Esophagus squamous epithelium (tissue), 5 donors: ENCODE data around the gene LIN7A. TPM values are rescaled to one million over a fixed set of nuclear protein-coding genes. Genes with fewer than 3 reads are reported as not detected.

Source experiments
- DNase-seq: peaks from one replicate; lab custom pipeline; 2025; lab: John Stamatoyannopoulos, UW
- H3K27ac ChIP-seq, 4 donors: fragments of 200-600 bp; sonication (generic); one replicate each; pipeline ENCODE4 v1.5.1; 2016 to 2019; ENCODE audit warnings: mild to moderate bottlenecking in 1 of 4
- H3K27me3 ChIP-seq, 4 donors: fragments of 200-600 bp; sonication (generic); 1 replicate in 3 of 4; 2 replicates in 1 of 4; pipeline versions ENCODE4 v1.5.1 to v1.6.0; 2017 to 2021; ENCODE audit warnings: antibody characterized with exemption in 1 of 4
- H3K36me3 ChIP-seq, 3 donors: fragments of 200-600 bp; sonication (generic); one replicate each; pipeline ENCODE4 v1.5.1; 2016 to 2019
- H3K4me1 ChIP-seq, 3 donors: fragments of 200-600 bp; sonication (generic); one replicate each; pipeline ENCODE4 v1.5.1; 2017 to 2019
- H3K4me3 ChIP-seq, 4 donors: fragments of 200-600 bp; sonication (generic); 1 replicate in 3 of 4; 2 replicates in 1 of 4; pipeline ENCODE4 v1.5.1; 2016 to 2019; ENCODE audit warnings: mild to moderate bottlenecking in 2 of 4, moderate library complexity in 1 of 4
- H3K9me3 ChIP-seq, 3 donors: fragments of 200-600 bp; sonication (generic); one replicate each; pipeline ENCODE4 v1.5.1; 2016 to 2019
- CTCF ChIP-seq, 6 experiments: fragments of 450-650 bp in 4 of 6; fragments of 200-600 bp in 2 of 6; sonication (generic) in 2 of 6; IDR thresholded peaks; one replicate each; pipeline ENCODE4 v1.5.1; 2016 to 2019; ENCODE audit warnings: antibody characterized with exemption in 6 of 6, mild to moderate bottlenecking in 4 of 6, moderate library complexity in 4 of 6
- POLR2A ChIP-seq, 4 donors: fragments of 450-650 bp; IDR thresholded peaks; one replicate each; pipeline ENCODE4 v1.6.1; 2017; ENCODE audit warnings: antibody characterized with exemption in 4 of 4, mild to moderate bottlenecking in 4 of 4, moderate library complexity in 3 of 4
- whole genome bisulfite sequencing, 2 donors: methylation state at CpG; one replicate each; pipeline ENCODE4 v1.1.5; 2018; 5-methylcytosine and 5-hydroxymethylcytosine counted together
- intact Hi-C: fragments of 100-400 bp; cut with DNase I; formaldehyde crosslinking; loops from one replicate; pipeline ENCODE4 v1.15.0; 2022
- total RNA-seq, 4 donors: library from RNA; depleted of rRNA; stranded (reverse); fragments of >200 nt; gene quantifications; one replicate each; pipeline ENCODE4 v1.1.0, GENCODE V29; 2016
- donor health status: DM: yes; HTN: yes; CAD: no.

The LIN7A gene
- total RNA-seq, 4 donors from 2014 or later, result 0.49 to 2.7 (median 0.74) TPM

GRCh38 chr12:80909370-80909769, 28.4 kb downstream of the LIN7A start:
- intact Hi-C loops, result no loop called here
- Histone ChIP-seq H3K27me3 (no peaks in the 10 kb centered on the region), H3K4me1 (no peaks in the 10 kb centered on the region), H3K9me3 (no peaks in the 10 kb centered on the region), H3K36me3 (no peaks in the 10 kb centered on the region), H3K27ac (no peak overlapping the region), H3K4me3 (no peak overlapping the region)
- DNase-seq, result no peak
- TF ChIP-seq CTCF (IDR thresholded peaks at IDR 0.05), result no peak
- TF ChIP-seq POLR2A (IDR thresholded peaks at IDR 0.05), result no peak
- 82 to 84% methylated on average over 6 of the region's 6 CpGs for WGBS, 2 donors

GRCh38 chr12:80902711-80903110, 35.0 kb downstream of the LIN7A start:
- H3K9me3 ChIP-seq, result no peaks in the 10 kb centered on the region
- H3K4me1 ChIP-seq, result no peaks in the 10 kb centered on the region
- no peaks in the 10 kb centered on the region for H3K27me3 ChIP-seq
- no peak overlapping the region for H3K4me3 ChIP-seq
- H3K36me3 ChIP-seq, result no peaks in the 10 kb centered on the region
- no peak overlapping the region for H3K27ac ChIP-seq
- TF ChIP-seq CTCF (IDR thresholded peaks at IDR 0.05), result no peak
- TF ChIP-seq POLR2A (IDR thresholded peaks at IDR 0.05), result no peak
- DNase-seq, result no peak
- intact Hi-C loops, result no loop called here

DNA sequence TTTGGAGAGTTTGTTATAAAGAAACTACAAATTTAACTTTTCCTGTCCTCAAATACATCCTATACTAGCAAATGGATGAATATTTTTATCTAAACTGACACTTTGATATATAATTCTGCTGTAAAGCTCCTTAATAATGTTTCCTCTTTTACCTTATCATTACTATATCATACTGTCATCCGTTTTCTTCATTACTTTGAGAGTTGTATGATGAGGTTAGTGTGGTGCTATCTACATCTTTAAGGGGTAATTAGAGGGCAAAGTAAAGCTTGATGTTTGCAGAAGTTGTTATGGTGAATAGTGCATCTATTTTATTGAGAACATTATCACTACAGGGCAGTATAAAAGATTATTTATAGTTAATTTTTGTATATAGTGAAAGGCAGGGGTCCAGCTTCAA, 36.1 kb downstream of the LIN7A start:
- no peaks in the 10 kb centered on the region for H3K27me3 ChIP-seq
- 33 to 52% methylated on average over 1 of the region's 1 CpG for WGBS, 2 donors
- H3K9me3 ChIP-seq, result no peaks in the 10 kb centered on the region
- intact Hi-C loops, result no loop called here
- H3K36me3 ChIP-seq, result no peaks in the 10 kb centered on the region
- no peak for TF ChIP-seq POLR2A (IDR thresholded peaks at IDR 0.05)
- no peak for TF ChIP-seq CTCF (IDR thresholded peaks at IDR 0.05)
- no peaks in the 10 kb centered on the region for H3K4me1 ChIP-seq
- no peak for DNase-seq
- no peak overlapping the region for H3K27ac ChIP-seq
- H3K4me3 ChIP-seq, result no peak overlapping the region

DNA sequence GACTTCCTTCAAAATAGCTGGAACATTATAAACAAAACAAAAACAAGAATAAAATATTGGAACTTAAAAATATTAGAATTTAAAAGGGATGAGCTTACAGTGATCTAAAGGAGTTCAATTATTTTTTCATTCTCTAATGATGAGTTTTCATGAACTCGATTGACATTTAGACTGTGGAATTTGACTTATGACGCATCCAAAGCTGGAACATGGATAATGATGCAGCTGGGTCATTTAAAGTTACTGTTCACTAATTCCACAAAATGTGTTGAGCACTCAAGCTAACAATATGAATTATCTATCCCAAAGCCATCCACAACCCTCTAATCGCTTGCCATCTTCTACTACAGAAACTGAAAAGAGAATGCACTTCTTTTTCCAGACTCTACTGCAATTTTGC, 42.5 kb downstream of the LIN7A start:
- Histone ChIP-seq H3K36me3 (no peaks in the 10 kb centered on the region), H3K4me1 (no peaks in the 10 kb centered on the region), H3K9me3 (no peaks in the 10 kb centered on the region), H3K4me3 (no peak overlapping the region), H3K27me3 (no peaks in the 10 kb centered on the region), H3K27ac (no peak overlapping the region)
- intact Hi-C loops, result no loop called here
- DNase-seq, result no peak
- 71 to 76% methylated on average over 3 of the region's 3 CpGs for WGBS, 2 donors
- TF ChIP-seq CTCF (IDR thresholded peaks at IDR 0.05) (no peak), POLR2A (IDR thresholded peaks at IDR 0.05) (no peak)

DNA sequence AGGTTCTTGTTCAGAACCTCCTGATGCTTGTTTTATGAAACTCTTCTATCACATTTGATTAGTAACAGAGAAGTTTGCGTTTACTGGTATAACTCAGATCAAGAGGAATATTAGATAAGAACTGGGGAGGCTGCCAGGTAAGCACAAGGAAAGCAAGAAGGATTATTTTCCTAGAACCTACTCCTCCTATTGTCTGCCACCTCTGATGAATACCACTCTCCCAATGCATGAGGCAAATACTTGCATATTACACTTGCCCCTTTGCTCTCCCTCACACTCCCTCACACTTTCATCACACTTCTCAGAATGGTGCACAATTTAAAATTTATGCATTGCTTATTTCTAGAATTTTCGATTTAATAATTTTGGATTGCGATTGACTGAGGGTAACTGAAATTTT, 43.6 kb downstream of the LIN7A start:
- DNase-seq, result no peak
- TF ChIP-seq CTCF (IDR thresholded peaks at IDR 0.05), result no peak
- Histone ChIP-seq H3K9me3 (no peaks in the 10 kb centered on the region), H3K27ac (no peak overlapping the region), H3K4me3 (no peak overlapping the region), H3K4me1 (no peaks in the 10 kb centered on the region), H3K27me3 (no peaks in the 10 kb centered on the region), H3K36me3 (no peaks in the 10 kb centered on the region)
- 78 to 79% methylated on average over 3 of the region's 3 CpGs for WGBS, 2 donors
- intact Hi-C loops, result no loop called here
